Activated T-helper 9 cell treated with anti-CD3 and anti-CD28 coated beads, Interleukin-2, amount 50 U/mL, for 16 hours (primary cell): Measurements from ENCODE around the gene SOX5.
"Not testable (repeated sequence)": the region's sequence is repeated elsewhere in the genome, so short reads cannot be mapped to it uniquely, and the experiment has no call there.

ENCODE experiments used
- DNase-seq: peaks from one replicate; pipeline ENCODE4 v3.0.0-alpha.2; 2020; ENCODE audit warnings: low read depth

The SOX5 gene

DNA sequence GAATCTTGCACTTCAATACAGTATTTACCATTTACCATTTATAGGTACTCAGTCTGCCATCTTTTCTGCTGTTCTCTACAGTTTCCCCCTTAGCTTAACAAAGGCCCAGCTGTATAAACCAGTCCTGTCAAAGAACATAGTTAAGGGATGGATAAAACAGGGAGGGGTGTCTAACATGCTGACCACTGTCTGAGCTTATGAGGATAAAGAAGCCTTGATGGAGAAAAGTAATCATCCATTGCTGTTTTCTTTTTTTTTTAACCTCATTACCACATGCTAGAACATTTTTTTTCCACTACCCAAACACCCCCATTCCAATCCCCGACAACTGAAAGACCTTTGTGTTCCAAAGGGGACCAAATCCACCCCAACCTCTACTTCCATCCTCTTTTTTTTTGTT, 39.9 kb downstream of the SOX5 start:
- DNase-seq = no peak

GRCh38 chr12:23906329-23906728, 43.1 kb downstream of the SOX5 start:
- DNase-seq = no peak

DNA sequence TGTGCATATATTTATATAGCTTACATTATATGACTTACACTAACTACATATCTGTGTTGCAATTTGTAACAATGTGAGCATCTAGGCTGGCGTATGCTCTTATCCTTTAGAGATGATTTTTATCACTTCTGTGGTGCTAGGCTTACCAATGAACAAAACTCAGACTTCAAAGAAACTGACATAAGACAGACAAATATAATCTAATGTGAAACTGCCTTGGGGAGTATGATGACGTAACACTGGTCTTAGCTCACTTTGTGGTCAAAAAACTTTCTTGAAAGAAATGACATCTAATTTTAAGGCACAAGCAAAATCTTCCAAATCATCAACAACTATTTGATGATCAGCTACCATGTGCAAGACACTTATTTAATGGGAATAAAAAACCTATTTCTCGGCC, 50.0 kb downstream of the SOX5 start:
- no peak for DNase-seq

- no peak for DNase-seq
Measured at GRCh38 chr12:23898121-23898520, 51.3 kb downstream of the SOX5 start.

DNA sequence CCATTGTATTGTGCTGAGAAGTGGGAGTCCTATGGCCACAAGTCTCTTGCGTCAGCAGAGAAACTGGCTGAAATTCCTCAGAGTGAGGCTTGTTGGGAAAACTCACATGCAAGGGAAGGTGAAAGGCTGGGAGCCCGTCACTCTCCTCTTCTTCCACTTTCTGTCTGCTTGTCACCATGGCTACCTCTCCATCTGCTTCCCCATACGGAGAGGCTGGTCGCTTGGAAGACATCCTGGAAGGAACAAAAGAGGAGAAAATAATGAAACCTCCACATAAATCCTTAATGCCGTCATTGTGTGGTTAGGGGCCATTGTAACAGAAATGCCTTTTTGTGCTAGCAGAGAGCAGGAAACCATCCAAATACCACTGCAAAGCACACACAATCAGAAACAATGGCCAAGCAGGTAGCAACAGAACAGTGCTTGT, 53.7 kb downstream of the SOX5 start:
- DNase-seq = no peak

- no peak for DNase-seq
Measured at GRCh38 chr12:23893611-23894010, 55.9 kb downstream of the SOX5 start.

DNA sequence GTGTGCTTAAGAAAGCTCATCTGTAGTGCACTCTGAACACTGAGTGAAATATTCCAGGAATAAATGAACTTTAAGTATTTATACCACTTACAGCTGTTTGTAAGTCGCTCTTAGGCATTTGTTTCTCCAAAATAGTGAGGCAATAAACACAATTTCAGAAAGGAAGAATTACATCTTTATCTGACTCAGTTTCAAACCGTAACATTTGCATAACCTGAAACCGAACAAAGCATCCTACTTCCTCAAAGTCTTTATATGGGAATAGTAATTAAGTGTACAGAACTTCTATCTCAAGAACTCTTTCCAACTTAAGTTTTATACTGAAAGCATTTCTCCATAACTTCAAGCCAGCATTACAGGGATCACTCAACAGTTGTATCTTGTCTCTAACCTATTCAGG, 58.4 kb downstream of the SOX5 start:
- no peak for DNase-seq

GRCh38 chr12:23889069-23889440, 60.4 kb downstream of the SOX5 start:
- no peak for DNase-seq

GRCh38 chr12:23888396-23889068, 60.9 kb downstream of the SOX5 start:
- no peak for DNase-seq

GRCh38 chr12:23887055-23887835, 62.2 kb downstream of the SOX5 start:
- no peak for DNase-seq

- no peak for DNase-seq
Measured at GRCh38 chr12:23885394-23885793, 64.1 kb downstream of the SOX5 start.

DNA sequence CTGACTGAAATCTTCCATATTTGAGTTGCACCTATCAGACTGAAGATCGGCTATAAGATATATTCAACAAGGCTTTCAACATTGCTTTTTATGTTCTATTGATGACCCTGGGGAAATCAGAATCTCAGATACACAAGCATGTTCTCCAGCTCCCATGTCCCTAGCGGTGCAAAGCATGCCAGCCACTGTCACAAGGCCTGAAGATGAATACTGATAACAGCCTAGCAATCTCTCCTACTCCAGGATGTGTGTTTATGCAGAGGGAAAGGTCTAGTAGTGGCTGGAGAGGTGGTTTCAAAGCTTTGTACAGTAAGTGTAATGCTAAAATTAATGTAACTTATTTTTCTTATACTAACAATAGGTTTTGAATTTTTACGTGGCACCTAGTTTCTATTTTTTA, 64.6 kb downstream of the SOX5 start:
- DNase-seq = no peak

GRCh38 chr12:23880988-23881387, 68.5 kb downstream of the SOX5 start:
- DNase-seq = no peak

DNA sequence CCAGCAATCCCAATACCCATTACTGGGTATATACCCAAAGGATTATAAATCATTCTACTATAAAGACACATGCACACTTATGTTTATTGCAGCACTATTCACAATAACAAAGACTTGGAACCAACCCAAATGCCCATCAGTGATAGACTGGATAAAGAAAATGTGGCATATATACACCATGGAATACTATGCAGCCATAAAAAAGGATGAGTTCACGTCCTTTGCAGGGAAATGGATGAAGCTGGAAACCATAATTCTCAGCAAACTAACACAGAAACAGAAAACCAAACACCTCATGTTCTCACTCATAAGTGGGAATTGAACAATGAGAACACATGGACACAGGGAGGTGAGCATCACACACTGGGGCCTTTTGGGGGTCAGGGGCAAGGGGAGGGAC, 72.9 kb downstream of the SOX5 start:
- not testable (repeated sequence) for DNase-seq

DNA sequence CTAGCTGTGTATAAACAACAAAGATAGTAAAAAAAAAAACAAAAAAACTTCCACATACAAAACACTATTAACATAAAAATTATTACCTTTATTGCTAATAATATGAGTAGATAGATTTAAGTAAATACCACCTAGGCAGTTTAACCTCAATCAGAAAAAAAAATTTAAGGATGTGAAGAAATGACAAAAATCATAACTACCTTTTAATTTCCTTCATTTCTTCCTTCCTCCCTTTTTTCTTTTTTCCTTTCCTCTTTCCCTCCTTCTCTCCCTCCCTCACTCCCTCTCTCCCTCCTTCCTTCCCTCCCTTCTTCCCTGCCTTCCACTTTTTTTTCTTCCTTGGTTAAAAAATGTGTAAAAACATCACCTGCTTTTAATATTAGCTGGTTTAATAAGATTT, 81.7 kb downstream of the SOX5 start:
- no peak for DNase-seq

- no peak for DNase-seq
Measured at GRCh38 chr12:23862701-23863100, 86.8 kb downstream of the SOX5 start.

GRCh38 chr12:23860019-23860418, 89.5 kb downstream of the SOX5 start:
- DNase-seq = no peak

DNA sequence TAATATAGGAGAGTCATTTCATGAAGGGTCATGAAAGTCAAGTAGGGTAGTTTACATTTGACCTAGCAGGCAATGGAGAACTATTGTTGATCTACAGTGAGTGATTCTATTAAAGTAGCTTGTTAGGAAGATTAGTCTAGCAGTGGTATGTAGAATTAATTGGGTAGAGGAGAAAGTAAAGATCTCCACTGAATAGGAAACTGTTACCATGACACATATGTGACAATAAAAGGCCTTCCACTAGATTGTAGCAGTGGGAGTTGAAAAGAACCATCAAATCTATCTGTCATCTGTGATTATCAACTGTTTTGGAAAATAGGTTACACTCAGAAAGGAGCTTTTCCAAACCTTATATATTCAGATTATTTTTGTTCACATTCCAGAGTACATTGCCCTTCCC, 92.3 kb downstream of the SOX5 start:
- DNase-seq = no peak

DNA sequence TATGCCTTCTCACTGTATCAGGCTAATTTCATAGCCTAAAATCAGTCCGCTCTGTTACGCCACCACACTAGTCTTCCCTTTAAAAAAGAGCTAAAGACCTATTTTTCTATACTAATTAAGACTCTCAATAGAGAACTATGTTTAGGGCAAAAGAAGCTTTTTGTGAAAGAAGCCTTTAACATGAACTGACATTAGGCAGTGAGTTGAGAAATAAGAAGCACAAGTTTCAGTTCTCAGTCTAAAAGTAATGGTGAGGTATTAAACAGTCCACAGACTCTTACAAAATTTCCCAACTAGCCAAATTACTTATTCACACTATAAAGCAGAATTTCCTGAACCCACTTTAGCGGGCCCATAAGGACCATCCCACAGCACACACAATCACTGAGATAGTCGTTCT, 93.7 kb downstream of the SOX5 start:
- DNase-seq = no peak

GRCh38 chr12:23854598-23854997, 94.9 kb downstream of the SOX5 start:
- no peak for DNase-seq

DNA sequence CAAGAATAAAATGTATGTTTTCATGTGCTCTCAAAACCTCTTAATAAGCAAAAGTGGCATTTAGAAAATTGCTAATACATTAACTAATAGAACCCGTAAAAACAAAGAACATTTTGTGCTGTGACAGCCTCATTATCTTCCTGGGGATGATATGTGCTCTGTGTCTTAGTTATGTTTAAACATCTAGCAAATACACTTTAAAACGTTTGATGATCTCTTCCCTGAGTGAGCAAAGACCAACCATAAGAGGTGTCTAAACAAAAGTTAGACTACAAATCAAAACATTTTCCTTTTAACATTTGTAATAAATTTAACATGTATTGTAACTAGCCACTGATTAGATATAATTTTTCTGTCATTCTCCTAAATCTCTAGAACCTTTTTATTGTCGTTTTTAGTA, 95.8 kb downstream of the SOX5 start:
- no peak for DNase-seq

GRCh38 chr12:23851602-23852001, 97.9 kb downstream of the SOX5 start:
- no peak for DNase-seq

DNA sequence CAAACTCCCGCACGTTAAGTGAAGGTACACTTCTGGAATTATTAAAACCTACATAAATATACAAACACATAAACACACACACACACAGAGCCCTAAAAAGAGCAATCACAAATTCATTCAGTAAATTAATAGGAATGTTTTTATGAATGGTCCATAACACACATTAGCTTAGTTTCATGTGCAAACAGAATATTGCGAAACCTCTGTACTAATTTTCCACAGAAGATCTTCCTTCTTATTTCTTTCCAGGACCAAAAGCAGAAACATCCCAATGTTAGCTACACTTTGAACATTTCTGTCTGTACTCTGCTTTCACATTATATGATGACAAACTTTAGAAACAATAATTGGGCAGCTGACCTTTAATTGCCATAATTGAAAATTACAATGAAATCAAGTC, 101.6 kb downstream of the SOX5 start:
- DNase-seq = no peak

DNA sequence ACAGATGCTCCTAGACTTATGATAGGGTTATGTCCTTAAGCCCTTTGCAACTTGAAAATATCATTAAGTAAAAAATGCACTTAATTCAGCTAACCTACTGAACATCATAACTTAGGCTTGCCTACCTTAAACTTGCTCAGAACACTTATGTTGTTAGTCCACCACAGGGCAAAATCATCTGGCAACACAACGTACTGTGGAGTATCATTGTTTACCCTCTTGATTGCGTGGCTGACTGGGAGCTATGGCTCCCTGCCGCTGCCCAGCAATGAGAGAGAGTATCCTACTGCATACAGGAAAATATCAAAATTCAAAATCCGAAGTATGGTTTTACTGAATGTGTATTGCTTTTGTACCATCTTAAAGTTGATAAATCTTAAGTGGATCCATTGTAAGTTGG, 105.5 kb downstream of the SOX5 start:
- no peak for DNase-seq
